ENCODE results near the gene HNRNPH2.
A peak's percentile ranks its signal among the peaks of the same experiment; 100 is the strongest.

Gene HNRNPH2

GRCh38 chrX:101390664-101391525 is 17.1 kb upstream of the HNRNPH2 start, which contains the start of gene RPL36A:
Gene RPL36A (plus strand): TSS chrX:101391011. CDS start chrX:101391044, 33 bp downstream.
- Histone ChIP-seq H3K27me3 (ENCODE audit: insufficient read depth, low read length) (no peaks in the 10 kb centered on the region), H3K36me3 (ENCODE audit: insufficient read depth, low read length) (peaks cover 43% of the 10 kb centered on the region), H3K4me3 (ENCODE audit: low read depth, low read length, poor library complexity, severe bottlenecking) (peak within 1 kb of the TSS; percentile 87), H3K9me3 (ENCODE audit: low read length) (no peaks in the 10 kb centered on the region), H3K9ac (ENCODE audit: low read length) (peak within 1 kb of the TSS; percentile 97), H3K4me2 (ENCODE audit: low read length) (peak within 1 kb of the TSS; percentile 97), H3K27ac (ENCODE audit: low read depth, low read length, poor library complexity, severe bottlenecking) (peak within 1 kb of the TSS; percentile 86), H4K20me1 (ENCODE audit: insufficient read depth, low read length) (no peaks in the 10 kb centered on the region), H3K79me2 (ENCODE audit: insufficient read depth, low read length) (peaks cover 5% of the 10 kb centered on the region), H3K9me2 (ENCODE audit: low read depth, low read length) (no peaks in the 10 kb centered on the region), H3K4me1 (ENCODE audit: insufficient read depth, low read length, severe bottlenecking) (peaks cover 52% of the 10 kb centered on the region), H2AFZ (ENCODE audit: low read length) (no peak within 1 kb of the TSS), H3F3A (ENCODE audit: insufficient read depth, low read length) (no peaks in the 10 kb centered on the region)
- TF ChIP-seq CTCF (IDR thresholded peaks at IDR 0.05; ENCODE audit: low read length) (peak; percentile 68), EZH2 (IDR thresholded peaks at IDR 0.05; ENCODE audit: borderline replicate concordance, low read length) (no peak)

DNA sequence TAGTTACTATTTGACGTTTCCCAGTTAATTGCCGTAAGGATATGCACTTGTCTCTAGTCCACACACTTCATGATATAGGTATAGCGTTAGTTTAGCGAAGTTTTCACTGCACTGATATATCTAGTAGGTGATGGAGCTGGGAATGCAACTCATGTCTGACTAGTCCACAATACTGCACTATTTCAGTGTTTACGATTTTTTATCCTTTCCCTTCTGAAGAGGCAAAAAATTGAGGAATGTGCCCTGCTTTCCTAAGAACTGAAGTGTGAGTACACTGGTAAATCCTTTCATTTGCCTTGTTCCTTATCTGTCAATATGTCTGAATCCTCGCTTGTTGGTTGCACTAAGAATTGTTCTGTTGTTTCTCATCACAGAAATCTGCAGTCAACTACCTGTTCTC is 16.2 kb upstream of the HNRNPH2 start:
- no peak for TF ChIP-seq EZH2 (IDR thresholded peaks at IDR 0.05; ENCODE audit: borderline replicate concordance, low read length)
- no peak for TF ChIP-seq CTCF (IDR thresholded peaks at IDR 0.05; ENCODE audit: low read length)
- Histone ChIP-seq H3K4me2 (ENCODE audit: low read length) (peak overlapping the region; percentile 97), H4K20me1 (ENCODE audit: insufficient read depth, low read length) (no peaks in the 10 kb centered on the region), H2AFZ (ENCODE audit: low read length) (no peak overlapping the region), H3K9me2 (ENCODE audit: low read depth, low read length) (no peaks in the 10 kb centered on the region), H3K27me3 (ENCODE audit: insufficient read depth, low read length) (no peaks in the 10 kb centered on the region), H3K27ac (ENCODE audit: low read depth, low read length, poor library complexity, severe bottlenecking) (peak overlapping the region; percentile 86), H3K9me3 (ENCODE audit: low read length) (no peaks in the 10 kb centered on the region), H3F3A (ENCODE audit: insufficient read depth, low read length) (no peaks in the 10 kb centered on the region), H3K4me1 (ENCODE audit: insufficient read depth, low read length, severe bottlenecking) (peaks cover 45% of the 10 kb centered on the region), H3K36me3 (ENCODE audit: insufficient read depth, low read length) (peaks cover 48% of the 10 kb centered on the region), H3K79me2 (ENCODE audit: insufficient read depth, low read length) (peaks cover 5% of the 10 kb centered on the region), H3K9ac (ENCODE audit: low read length) (peak overlapping the region; percentile 97), H3K4me3 (ENCODE audit: low read depth, low read length, poor library complexity, severe bottlenecking) (peak overlapping the region; percentile 87)

DNA sequence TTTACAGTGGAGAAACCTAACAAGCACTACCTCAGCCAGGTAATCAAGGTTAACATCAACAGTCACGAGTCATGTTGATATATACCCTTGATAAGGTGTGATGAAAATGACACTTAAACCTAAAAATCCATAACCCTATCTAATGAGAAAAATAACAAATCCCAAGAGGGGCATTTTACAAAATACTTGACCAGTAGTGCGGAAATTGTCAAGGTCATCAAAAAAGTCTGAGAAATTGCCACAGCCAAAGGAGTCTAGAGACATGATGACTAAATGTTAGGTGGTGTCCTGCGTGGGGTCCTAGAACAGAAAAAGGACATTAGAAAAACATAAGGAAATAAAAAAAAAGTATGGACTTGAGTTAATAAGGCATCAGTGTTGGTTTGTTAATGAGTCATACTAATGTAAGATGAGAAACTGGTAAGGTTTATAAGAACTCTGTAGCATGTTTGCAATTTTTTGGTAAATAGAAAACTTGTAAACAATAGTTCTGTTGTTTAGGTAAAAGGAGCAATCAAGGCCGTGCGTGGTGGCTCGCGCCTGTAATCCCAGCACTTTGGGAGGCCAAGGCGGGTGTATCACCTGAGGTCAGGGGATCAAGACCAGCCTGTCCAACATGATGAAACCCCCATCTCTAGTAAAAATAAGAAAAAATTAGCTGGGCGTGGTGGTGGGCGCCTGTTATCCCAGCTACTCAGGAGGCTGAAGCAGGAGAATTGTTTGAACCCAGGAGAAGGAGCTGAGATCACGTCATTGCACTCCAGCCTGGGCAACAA is 14.3 kb upstream of the HNRNPH2 start:
- Histone ChIP-seq H4K20me1 (ENCODE audit: insufficient read depth, low read length) (no peaks in the 10 kb centered on the region), H3F3A (ENCODE audit: insufficient read depth, low read length) (no peaks in the 10 kb centered on the region), H3K4me3 (ENCODE audit: low read depth, low read length, poor library complexity, severe bottlenecking) (peak overlapping the region; percentile 22), H3K4me2 (ENCODE audit: low read length) (peak overlapping the region; percentile 97; the same call in 1 of the 2 replicates), H3K27ac (ENCODE audit: low read depth, low read length, poor library complexity, severe bottlenecking) (peak overlapping the region; percentile 40), H3K9ac (ENCODE audit: low read length) (no peak overlapping the region), H3K4me1 (ENCODE audit: insufficient read depth, low read length, severe bottlenecking) (peaks cover 44% of the 10 kb centered on the region), H3K9me2 (ENCODE audit: low read depth, low read length) (no peaks in the 10 kb centered on the region), H3K27me3 (ENCODE audit: insufficient read depth, low read length) (no peaks in the 10 kb centered on the region), H3K36me3 (ENCODE audit: insufficient read depth, low read length) (peaks cover 48% of the 10 kb centered on the region), H3K9me3 (ENCODE audit: low read length) (no peaks in the 10 kb centered on the region), H2AFZ (ENCODE audit: low read length) (no peak overlapping the region), H3K79me2 (ENCODE audit: insufficient read depth, low read length) (peaks cover 5% of the 10 kb centered on the region)
- TF ChIP-seq EZH2 (IDR thresholded peaks at IDR 0.05; ENCODE audit: borderline replicate concordance, low read length) (no peak), CTCF (IDR thresholded peaks at IDR 0.05; ENCODE audit: low read length) (no peak)
